GF-D8 (cell line): Measurements from ENCODE around the gene SPP2.

Source experiments
- DNase-seq: peaks from one replicate; lab custom pipeline; 2025; lab: John Stamatoyannopoulos, UW

Gene SPP2

DNA sequence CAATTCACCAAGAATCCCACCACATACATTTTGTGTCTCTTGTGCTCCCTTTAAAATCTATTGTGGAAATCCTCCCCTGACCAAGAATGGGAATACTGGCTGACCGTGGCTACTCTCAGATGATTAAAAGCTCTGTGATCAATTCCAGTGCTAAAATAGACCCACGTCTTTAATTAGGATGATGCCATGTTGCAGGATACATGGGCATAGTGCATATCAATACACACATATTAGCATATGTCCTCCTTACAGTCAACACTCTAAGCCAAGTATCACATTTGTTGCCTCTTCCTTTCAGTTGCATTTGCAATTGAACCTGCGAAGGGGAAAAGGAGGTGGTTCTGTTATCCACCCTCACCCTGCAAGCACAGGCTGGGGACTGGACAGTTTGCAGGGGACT, 41.8 kb downstream of the SPP2 start:
- DNase-seq, result no peak

DNA sequence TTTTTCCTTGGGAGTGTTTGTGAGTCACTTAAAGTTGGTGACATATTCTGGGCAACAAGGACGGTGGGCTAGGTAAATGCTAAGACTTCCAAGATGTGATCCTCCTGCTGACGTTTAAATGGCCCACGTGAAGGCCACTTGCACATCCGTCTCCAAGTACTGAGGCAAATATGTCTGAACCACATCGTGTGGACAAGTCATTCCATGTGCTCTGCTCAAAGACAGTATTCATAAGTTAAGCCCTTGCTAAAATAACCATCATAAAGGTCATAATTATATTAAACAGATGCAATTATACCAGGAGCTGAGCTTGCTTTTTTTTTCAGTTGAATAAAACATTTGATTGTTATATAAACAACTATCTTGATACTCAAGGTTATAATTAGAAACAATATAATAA, 44.8 kb downstream of the SPP2 start:
- DNase-seq, result no peak

DNA sequence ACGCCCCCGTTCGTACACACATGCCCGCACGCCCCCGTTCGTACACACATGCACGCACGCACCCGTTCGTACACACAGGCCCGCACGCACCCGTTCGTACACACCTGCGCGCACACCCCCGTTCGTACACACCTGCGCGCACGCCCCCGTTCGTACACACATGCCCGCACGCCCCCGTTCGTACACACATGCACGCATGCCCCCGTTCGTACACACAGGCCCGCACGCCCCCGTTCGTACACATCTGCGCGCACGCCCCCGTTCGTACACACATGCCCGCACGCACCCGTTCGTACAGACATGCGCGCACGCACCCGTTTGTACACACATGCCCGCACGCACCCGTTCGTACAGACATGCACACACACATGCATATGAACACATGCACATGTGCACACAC, 45.7 kb downstream of the SPP2 start:
- DNase-seq, result no peak

DNA sequence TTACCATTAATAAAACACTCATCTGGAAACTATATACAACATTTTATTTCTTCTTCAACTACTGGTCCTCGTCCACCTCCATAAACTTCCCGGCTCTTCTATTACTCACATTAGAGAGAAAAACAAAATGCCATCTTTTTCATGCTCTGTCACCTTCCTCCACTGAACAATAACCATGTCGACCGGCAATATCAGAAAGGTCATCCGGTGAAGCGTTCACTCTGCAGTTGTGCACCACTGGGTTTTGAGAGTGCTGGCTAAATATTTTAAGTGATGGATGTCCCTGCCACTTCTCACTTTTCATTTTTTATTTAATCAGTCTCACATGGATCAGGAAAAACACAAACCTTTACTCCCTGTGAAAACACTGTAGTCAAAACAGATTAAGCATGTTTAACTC, 48.2 kb downstream of the SPP2 start:
- DNase-seq, result no peak

DNA sequence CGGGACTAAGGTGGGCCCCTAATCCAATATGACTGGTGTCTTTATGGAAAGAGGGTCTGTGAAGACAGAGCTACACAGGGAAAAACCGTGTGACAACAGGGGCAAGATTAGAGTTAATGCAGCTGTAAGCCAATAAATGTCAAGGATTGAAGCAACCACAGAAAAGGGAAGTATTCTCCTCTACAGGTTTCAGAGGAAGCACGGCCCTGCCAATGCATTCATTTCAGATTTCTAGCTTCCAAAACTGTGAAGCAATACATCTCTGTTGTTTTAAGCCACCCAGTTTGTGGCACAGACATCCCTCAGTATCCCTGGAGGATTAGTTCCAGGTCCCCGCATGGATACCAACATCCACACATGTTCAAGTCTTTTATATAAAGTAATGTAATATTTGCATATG, 48.8 kb downstream of the SPP2 start:
- no peak for DNase-seq

DNA sequence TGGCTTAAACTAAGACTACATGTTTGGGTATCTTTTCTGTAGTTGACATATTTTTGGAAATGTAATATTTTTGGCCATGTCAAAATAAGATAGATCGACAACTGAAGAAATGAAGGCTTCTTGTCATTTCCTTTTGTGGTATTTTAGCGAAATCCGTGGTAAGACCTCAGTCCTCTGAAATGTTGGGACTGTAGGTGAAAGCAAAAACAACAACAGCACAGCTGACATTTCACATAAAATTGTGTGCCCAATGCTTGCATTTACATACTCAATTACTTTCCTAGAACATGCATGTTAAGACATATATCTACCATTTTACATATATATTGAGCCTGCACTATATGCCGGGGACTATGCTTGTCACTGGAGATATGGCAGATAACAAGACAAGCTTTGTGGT, 50.2 kb downstream of the SPP2 start:
- DNase-seq, result no peak

DNA sequence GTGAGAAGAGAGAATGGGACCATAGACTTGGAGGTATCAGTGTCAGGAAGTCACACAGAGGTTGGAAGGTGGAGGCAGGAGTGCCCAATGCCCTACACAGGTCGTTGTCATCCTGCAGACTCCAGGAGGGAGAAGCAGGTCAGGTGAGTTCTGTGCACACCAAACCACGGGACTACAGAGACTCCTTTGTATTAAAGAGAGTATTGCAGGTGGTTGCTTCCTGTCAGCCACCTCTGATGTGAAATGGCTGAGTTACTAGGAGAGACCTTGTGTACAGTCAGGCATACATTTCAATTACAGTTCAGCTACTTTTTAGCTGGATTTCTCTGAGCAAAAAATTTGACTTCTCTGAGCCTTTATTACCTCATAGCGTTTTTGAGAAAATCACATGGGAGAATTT, 51.6 kb downstream of the SPP2 start:
- DNase-seq, result no peak

DNA sequence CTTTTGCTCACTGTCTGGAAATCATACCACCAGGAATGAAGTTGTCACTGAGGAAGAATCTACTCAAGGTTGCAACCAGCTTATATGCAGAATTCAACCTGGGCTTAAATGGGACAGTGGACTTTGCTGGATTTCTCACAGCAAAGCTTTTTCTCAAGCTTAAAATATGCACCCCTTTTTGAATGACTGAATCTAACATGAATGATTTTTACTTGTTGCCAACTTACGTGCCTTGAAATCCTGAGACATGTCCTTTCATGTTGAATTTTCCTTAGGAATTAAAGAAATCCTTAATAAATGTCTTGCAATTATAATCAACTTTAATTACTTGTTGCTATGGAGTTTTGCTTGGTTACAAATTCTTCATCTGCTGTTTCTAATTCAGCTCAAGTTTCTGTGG, 57.4 kb downstream of the SPP2 start:
- no peak for DNase-seq

DNA sequence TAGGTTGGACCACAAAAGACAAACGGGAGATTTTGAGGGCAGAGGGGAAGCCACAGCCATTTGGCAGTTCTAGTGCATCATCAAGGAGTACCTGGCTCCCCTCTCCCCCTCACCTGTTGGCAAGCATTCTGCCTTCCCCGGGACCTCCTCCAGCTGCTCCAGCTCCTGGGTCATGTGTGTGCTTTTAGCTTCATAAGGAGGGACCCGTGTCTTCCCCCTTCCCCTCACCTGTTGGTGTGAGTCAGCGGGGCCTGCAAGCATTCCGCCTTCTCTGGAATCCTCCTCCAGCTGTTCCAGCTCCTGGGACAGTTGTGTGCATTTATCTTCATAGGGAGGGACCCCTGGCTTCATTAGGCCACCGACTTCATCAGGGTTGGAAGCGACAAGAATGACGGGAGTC, 58.8 kb downstream of the SPP2 start:
- DNase-seq, result no peak

DNA sequence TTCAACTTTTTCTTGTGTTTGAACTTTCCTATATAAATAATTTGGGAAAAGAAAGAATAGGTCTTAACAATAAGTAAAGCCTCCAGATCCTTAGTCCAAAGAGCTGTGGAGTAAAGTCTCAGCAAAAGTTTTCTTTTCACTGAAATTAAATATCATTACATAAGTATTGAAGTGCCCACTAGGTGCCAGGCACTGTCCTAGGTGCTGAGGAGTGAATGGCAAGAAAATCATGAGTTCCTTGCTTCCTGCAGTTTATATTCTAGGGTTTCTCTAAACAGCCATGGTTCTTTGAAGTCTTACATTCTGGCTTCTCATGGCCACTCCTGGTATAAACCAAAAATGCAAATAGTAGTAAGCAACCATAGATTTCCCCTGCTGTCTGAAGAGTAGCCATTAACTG, 59.7 kb downstream of the SPP2 start:
- no peak for DNase-seq

DNA sequence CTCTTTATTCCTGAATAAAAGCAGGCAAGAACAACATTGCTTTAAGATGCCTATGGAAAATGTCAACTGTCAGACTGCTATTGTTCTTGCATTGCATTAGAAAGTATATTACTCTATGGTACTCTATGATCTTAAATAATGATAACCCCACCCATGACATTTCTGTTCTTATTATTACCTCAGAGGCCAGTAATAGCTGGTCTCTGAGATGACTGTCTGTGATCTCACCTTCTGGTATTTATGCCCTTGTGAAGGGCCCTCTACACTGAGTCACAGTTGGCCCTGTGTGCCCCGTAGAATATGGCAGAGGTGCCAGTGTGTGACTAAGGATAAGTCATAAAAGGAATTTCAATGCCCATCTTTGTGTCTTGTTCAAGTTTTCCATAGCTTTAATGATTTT, 61.0 kb downstream of the SPP2 start:
- no peak for DNase-seq

DNA sequence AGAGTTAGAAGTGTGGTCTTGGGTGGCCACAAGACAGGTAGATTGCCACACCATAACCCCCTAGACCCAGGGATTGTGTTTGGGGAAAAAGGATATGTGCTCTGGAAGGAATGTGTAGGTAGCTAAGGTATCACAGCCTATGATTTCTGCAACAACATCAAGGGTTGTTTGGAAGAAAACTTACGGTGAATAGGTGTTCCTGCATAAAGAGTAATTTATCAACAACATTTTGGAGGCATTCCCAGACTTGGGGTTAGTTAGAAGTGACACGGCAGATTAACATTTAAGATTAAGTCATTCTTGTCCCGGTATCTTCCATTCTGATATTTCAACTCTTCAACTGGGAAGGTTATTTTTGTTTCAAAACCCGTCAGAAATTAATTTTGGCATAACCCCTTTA, 65.5 kb downstream of the SPP2 start:
- DNase-seq, result no peak

DNA sequence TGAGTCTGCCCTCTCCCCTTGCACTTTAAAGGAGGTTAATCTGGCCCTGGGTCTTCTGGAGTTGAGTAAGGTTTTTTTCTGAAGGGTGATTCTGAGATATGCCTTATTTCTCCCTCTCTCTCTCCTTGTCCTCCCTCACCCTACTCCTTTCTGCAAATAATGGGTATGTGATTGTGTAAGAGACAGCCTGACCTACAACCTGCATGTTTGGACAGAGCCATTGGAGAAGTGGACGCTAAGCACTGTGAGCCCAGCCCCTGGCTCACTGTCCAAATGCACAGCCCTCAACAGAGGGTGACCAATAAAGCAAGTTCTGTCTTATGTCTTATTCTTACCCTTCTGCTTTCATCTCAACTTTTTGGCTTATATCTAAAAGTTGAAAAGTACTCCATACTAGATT, 71.5 kb downstream of the SPP2 start:
- no peak for DNase-seq

DNA sequence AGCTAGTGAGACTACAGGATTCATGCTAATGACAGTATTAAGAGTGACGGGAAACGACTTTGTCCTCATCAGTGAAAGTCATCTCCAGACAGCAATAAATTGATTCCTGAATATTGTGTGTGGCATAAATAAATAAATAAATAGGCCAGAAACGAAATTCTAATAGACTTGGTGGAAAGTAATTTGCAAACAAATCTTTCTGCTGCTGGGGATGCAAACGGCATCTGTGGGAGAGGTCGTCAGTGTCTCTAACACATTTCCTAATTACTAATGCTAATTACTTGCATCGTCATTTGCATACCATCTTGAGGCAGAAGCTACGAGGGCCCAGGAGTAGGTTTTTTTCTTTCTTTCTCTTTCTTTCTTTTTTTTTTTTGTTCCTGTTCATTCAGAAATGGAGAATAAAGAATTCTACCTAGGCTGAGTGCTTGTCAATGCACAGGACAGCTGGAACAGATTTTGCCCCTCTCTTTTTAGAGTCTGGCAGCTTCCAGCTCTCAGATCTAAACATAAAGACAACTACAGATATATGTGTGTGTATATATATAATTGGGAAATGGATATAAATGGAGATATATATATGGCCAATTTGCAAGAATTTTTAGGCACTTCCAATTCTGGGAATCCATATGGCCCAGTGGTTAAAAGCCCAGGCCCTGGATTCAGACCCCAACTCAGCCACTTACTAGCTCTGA, 75.1 kb downstream of the SPP2 start:
- no peak for DNase-seq

DNA sequence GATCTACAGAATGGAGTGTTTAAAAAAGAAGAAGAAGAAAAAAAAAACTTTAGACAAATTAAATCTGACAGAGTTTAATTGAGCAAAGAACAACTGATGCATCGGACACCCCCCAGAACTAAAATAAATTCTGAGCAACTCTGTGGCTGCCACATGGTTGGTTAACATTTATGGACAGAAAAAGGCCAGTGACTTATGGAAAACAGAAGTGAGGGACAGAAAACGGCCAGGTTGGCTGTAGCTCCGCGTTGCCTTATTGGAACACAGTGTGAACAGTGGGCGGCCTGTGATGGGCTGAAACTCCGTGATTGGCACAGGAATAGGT, 75.6 kb downstream of the SPP2 start:
- no peak for DNase-seq
